Gastroesophageal sphincter (tissue), 3 donors: ENCODE measurements around the gene PHAF1.

ENCODE experiments used
- CTCF ChIP-seq, 4 experiments: fragments of 200-600 bp in 2 of 4; fragments of 450-650 bp in 2 of 4; sonication (generic) in 1 of 4; IDR thresholded peaks; one replicate each; pipeline ENCODE4 v1.5.1; 2017 to 2019; ENCODE audit warnings: antibody characterized with exemption in 4 of 4, mild to moderate bottlenecking in 2 of 4, moderate library complexity in 2 of 4
- EP300 ChIP-seq: sonication (generic); formaldehyde crosslinking; IDR thresholded peaks from one replicate; pipeline ENCODE4 v1.6.1; 2017; ENCODE audit warnings: antibody characterized with exemption, mild to moderate bottlenecking
- POLR2A ChIP-seq, 2 donors: fragments of 450-650 bp; IDR thresholded peaks; one replicate each; pipeline ENCODE4 v1.6.1; 2017; ENCODE audit warnings: antibody characterized with exemption in 2 of 2, mild to moderate bottlenecking in 2 of 2, moderate library complexity in 1 of 2
- POLR2AphosphoS5 ChIP-seq: sonication (generic); formaldehyde crosslinking; IDR thresholded peaks from one replicate; pipeline ENCODE4 v1.6.1; 2017; ENCODE audit warnings: antibody characterized with exemption

- no peak for TF ChIP-seq CTCF (IDR thresholded peaks at IDR 0.05)
- TF ChIP-seq POLR2A (IDR thresholded peaks at IDR 0.05) = no peak
- no peak for TF ChIP-seq POLR2AphosphoS5
- TF ChIP-seq EP300 = no peak
These were observed 41.5 kb upstream of the PHAF1 start for GRCh38 chr16:67068212-67068753.
